AG04449 (cell line): ENCODE results near the gene SUOX.
"Not testable (repeated sequence)": the region's sequence is repeated elsewhere in the genome, so short reads cannot be mapped to it uniquely, and the experiment has no call there.

ENCODE experiments used
- CTCF ChIA-PET: fragments of 350-600 bp; formaldehyde crosslinking; extraction: SDS; loops from one replicate; lab custom pipeline; 2021; ENCODE audit warnings: antibody characterized with exemption; lab: Yijun Ruan, JAX
- POLR2A ChIA-PET: fragments of 400-600, 350-600 bp; formaldehyde crosslinking; extraction: SDS; loops from one replicate; lab custom pipeline; 2020; ENCODE audit warnings: antibody characterized with exemption, inconsistent platforms; lab: Yijun Ruan, JAX
- DNase-seq: peaks from one replicate; pipeline ENCODE4 v3.0.0-alpha.2; 2010; ENCODE audit warnings: low read depth, low spot score
- H3K4me3 ChIP-seq: 2 replicates; pipeline ENCODE4 v1.5.1; 2011; ENCODE audit warnings: low read depth, mild to moderate bottlenecking, control low read depth, low read length
- TF ChIP-seq, protein P1 (sequence below): IDR thresholded peaks from one replicate; pipeline ENCODE4 v1.5.1; 2011; ENCODE audit warnings: mild to moderate bottlenecking, moderate library complexity, low read length, control low read depth, inconsistent platforms; ENCODE audit not compliant: insufficient read depth; ENCODE audit errors: missing control alignments

Gene SUOX

DNA sequence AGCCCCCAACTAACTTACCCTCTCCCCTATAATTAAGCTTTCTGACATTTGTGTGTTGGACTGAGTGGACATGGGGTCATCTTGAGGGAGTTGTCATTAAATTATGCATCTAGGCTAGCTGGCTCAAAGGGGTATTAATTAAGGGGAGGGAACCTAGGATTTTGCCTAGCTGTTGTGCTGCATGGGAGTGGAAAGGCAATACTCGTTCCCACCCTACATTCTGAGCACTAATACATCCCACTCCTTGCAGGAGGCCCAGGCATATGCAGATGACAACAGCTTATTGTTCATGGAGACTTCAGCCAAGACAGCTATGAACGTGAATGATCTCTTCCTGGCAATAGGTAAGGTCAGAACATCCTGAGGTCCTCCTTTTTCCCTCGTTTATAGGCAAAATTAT, 6.0 kb upstream of the SUOX start:
- CTCF ChIA-PET = interaction anchor here (0.8 to 3.2 kb wide), 7 partner anchors 15 to 253 kb away, joined by 3 to 16 read pairs (median 3); partner anchors contain the start of gene RAB5B
- TF ChIP-seq, protein P1, sequence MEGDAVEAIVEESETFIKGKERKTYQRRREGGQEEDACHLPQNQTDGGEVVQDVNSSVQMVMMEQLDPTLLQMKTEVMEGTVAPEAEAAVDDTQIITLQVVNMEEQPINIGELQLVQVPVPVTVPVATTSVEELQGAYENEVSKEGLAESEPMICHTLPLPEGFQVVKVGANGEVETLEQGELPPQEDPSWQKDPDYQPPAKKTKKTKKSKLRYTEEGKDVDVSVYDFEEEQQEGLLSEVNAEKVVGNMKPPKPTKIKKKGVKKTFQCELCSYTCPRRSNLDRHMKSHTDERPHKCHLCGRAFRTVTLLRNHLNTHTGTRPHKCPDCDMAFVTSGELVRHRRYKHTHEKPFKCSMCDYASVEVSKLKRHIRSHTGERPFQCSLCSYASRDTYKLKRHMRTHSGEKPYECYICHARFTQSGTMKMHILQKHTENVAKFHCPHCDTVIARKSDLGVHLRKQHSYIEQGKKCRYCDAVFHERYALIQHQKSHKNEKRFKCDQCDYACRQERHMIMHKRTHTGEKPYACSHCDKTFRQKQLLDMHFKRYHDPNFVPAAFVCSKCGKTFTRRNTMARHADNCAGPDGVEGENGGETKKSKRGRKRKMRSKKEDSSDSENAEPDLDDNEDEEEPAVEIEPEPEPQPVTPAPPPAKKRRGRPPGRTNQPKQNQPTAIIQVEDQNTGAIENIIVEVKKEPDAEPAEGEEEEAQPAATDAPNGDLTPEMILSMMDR = no peak
- no peak overlapping the region for H3K4me3 ChIP-seq
- no peak for DNase-seq
- POLR2A ChIA-PET = interaction anchor here (1.1 kb wide), 1 partner anchor 17 kb away, joined by 4 read pairs; the partner anchor contains the start of gene RAB5B

DNA sequence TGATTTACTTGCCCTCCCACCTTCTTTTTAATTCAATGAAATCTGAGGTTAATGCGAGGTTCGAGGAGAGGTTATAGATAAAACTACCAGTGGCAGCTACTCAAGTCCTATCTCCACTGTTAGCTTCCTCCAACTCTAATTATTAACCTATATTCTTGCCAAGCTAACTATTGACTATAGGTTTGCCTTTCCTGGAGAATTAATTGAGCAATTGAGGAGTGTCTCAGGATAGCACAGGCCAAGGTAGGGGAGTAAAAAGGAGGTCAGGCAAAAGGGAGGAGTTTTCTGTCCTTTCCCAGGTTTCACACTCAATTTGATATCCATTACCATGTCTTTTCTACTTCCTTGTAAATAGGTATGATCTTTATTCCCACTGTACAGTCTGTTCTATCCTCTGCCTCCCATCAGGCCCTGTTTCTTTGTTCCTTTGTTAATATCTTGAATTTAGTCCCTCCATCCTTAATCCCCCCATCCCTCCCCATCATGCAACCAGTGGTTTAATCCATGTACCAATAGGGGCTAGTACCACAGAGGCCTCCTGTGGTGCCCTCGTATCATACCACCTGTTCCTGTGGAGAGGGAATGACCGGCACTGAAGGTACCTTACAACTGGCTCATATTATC, 3.7 kb upstream of the SUOX start:
- no peak for DNase-seq
- TF ChIP-seq, protein P1 = no peak
- CTCF ChIA-PET = interaction anchor here (0.6 to 8.6 kb wide), 9 partner anchors 11 to 255 kb away, joined by 3 to 213 read pairs (median 7); partner anchors contain the start of genes RAB5B and SMARCC2
- H3K4me3 ChIP-seq = no peak overlapping the region
- POLR2A ChIA-PET = no interaction called here

DNA sequence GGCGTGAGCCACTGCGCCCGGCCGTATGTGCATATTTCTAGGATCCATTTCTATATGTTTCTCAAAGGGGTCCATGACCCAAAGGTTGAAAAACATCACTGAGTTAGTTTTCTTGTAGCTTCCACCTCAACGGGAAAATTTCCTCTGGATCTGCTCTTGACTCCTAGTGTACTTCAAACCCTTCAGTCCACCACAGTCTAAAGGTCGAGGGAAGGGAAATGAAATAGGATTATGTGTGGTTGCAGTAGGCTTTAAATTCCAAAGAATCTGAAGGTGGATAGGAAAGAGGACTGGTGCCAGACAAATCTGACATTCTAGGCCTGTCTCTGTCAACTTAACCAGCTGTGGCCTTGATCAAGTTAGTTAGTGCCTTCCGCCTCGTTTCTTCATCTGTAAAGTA, 1.7 kb upstream of the SUOX start:
- TF ChIP-seq, protein P1 = no peak
- ChIA-PET CTCF (interaction anchor here (0.6 to 8.6 kb wide), 30 partner anchors 8 to 256 kb away, joined by 3 to 213 read pairs (median 5); partner anchors contain the start of genes DGKA, IKZF4, RAB5B and SMARCC2), POLR2A (interaction anchor here (2.0 kb wide), 1 partner anchor 21 kb away, joined by 10 read pairs; the partner anchor contains the start of gene RAB5B)
- H3K4me3 ChIP-seq = no peak overlapping the region
- DNase-seq = no peak

DNA sequence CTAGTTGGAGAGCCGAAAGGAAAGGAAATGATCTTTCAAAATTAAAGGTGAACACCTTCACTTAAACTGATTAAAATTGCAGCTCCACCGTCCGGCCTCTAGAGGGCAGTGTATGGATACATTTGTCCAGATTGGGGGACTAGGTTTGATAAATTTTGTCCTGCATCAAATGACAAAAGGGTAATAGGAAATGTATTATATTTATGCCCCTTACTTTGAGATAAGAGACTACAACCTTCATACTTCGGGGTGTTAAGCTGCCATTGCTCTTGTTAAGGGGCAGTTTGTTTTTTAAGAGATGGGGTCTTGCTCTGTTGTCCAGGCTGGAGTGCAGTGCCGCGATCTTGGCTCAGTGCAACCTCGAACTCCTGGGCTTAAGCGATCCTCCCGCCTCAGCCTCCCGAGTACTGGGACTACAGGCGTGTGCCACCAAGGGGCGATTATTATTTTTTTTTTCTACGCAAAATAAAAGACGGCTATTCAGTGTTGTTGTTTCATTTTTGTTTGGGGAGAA, 818 bp upstream of the SUOX start:
- POLR2A ChIA-PET = interaction anchor here (0.6 to 2.0 kb wide), 4 partner anchors 13 to 161 kb away, joined by 3 to 10 read pairs (median 4); partner anchors contain the start of gene RAB5B
- TF ChIP-seq, protein P1 = peak; percentile 66
- H3K4me3 ChIP-seq = peak overlapping the region; percentile 93
- no peak for DNase-seq
- CTCF ChIA-PET = interaction anchor here (0.6 to 8.6 kb wide), 41 partner anchors 12 to 267 kb away, joined by 3 to 213 read pairs (median 5); partner anchors contain the start of genes DGKA, ERBB3, IKZF4 and RAB5B

DNA sequence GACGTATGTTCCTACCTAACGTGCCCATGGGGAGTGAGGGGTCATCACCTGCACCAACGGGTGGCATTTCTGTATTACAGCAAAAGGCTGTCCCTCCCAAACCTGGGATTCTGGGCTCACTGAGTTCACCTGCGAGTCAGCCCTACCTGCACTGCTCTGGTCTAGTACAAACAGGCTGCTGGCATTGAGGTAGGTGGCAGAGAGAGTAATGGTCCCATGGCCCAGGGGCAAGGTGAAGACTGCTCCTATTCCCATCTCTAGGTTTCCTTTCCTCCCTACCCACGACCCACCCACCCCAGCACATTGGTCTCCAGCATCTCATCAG, 421 bp downstream of the SUOX start:
- TF ChIP-seq, protein P1 = no peak
- ChIA-PET CTCF (interaction anchor here (0.8 to 8.6 kb wide), 16 partner anchors 11 to 256 kb away, joined by 3 to 213 read pairs (median 16); partner anchors contain the start of genes DGKA, ERBB3, IKZF4 and RAB5B), POLR2A (interaction anchor here (0.7 to 3.6 kb wide), 7 partner anchors 10 to 180 kb away, joined by 3 to 18 read pairs (median 4); partner anchors contain the start of genes ORMDL2, PA2G4, RAB5B and SARNP)
- peak overlapping the region; percentile 93 for H3K4me3 ChIP-seq
- DNase-seq = no peak

DNA sequence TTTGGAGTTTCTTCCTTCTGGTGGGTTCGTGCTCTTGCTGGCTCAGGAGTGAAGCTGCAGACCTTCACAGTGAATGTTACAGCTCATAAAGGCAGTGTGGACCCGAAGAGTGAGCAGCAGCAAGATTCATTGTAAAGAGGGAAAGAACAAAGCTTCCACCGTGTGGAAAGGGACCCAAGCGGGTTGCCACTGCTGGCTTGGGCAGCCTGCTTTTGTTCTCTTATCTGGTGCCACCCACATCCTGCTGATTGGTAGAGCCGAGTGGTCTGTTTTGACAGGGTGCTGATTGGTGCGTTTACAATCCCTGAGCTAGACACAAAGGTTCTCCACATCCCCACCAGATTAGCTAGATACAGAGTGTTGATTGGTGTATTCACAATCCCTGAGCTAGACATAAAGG, 2.4 kb downstream of the SUOX start:
- not testable (repeated sequence) for DNase-seq

DNA sequence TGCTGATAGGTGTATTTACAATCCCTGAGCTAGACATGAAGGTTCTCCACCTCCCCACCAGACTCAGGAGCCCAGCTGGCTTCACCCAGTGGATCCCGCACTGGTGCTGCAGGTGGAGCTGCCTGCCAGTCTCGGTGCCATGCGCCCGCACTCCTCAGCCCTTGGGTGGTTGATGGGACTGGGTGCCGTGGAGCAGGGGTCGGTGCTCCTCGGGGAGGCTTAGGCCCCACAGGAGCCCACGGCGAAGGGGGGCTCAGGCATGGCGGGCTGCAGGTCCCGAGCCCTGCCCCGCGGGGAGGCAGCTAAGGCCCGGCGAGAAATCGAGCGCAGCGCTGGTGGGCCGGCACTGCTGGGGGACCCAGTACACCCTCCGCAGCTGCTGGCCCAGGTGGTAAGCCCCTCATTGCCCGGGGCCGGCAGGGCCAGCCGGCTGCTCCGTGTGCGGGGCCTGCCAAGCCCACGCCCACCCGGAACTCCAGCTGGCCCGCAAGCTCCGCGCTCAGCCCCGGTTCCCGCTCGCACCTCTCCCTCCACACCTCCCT, 3.0 kb downstream of the SUOX start:
- H3K4me3 ChIP-seq, DNase-seq: not testable (repeated sequence)
- POLR2A ChIA-PET = interaction anchor here (3.6 kb wide), 1 partner anchor 7 kb away, joined by 18 read pairs; no protein-coding TSS in a partner anchor
- CTCF ChIA-PET = interaction anchor here (6.6 to 8.6 kb wide), 2 partner anchors 18 to 27 kb away, joined by 168 to 213 read pairs; no protein-coding TSS in a partner anchor

More for the DNA sequence above, 2.4 kb downstream of the SUOX start:
- CTCF ChIA-PET = interaction anchor here (4.4 to 8.6 kb wide), 3 partner anchors 9 to 28 kb away, joined by 89 to 213 read pairs (median 168); no protein-coding TSS in a partner anchor
- H3K4me3 ChIP-seq = not testable (repeated sequence)
- POLR2A ChIA-PET = interaction anchor here (3.6 kb wide), 1 partner anchor 8 kb away, joined by 18 read pairs; no protein-coding TSS in a partner anchor
